Uterus (tissue), 4 donors: ENCODE data around the gene FAM234B. TPM values are rescaled to one million over a fixed set of nuclear protein-coding genes. Genes with fewer than 3 reads are reported as not detected.
"Not testable (repeated sequence)": the region's sequence is repeated elsewhere in the genome, so short reads cannot be mapped to it uniquely, and the experiment has no call there.

Experiments used
- DNase-seq, 2 donors: peaks; one replicate each; pipeline ENCODE4 v3.0.0-alpha.2; 2019 to 2020
- H3K27ac ChIP-seq, 2 donors: fragments of 200-600 bp; sonication (generic); 1 replicate in 1 of 2; 2 replicates in 1 of 2; pipeline ENCODE4 v1.5.1; 2016 to 2018
- H3K27me3 ChIP-seq, 2 donors: fragments of 200-600 bp; sonication (generic); one replicate each; pipeline ENCODE4 v1.5.1; 2018 to 2019; ENCODE audit warnings: control low read depth in 1 of 2
- H3K36me3 ChIP-seq, 2 donors: fragments of 200-600 bp; sonication (generic); one replicate each; pipeline ENCODE4 v1.5.1; 2019; ENCODE audit warnings: control low read depth in 1 of 2
- H3K4me1 ChIP-seq, 2 donors: fragments of 200-600 bp; sonication (generic); one replicate each; pipeline ENCODE4 v1.5.1; 2018 to 2019; ENCODE audit warnings: control low read depth in 1 of 2
- H3K4me3 ChIP-seq, 2 donors: fragments of 200-600 bp; sonication (generic); 1 replicate in 1 of 2; 2 replicates in 1 of 2; pipeline ENCODE4 v1.5.1; 2018 to 2019; ENCODE audit warnings: mild to moderate bottlenecking in 1 of 2
- H3K9me3 ChIP-seq, 2 donors: fragments of 200-600 bp; sonication (generic); one replicate each; pipeline ENCODE4 v1.5.1; 2019; ENCODE audit warnings: control low read depth in 1 of 2
- POLR2A ChIP-seq, 2 donors: fragments of 450-650 bp; IDR thresholded peaks; one replicate each; pipeline ENCODE4 v1.6.1; 2016; ENCODE audit warnings: antibody characterized with exemption in 2 of 2, mild to moderate bottlenecking in 1 of 2, moderate library complexity in 1 of 2
- intact Hi-C: fragments of 100-400 bp; cut with DNase I; formaldehyde crosslinking; loops from one replicate; pipeline ENCODE4 v1.15.1; 2023; ENCODE audit warnings: low total_unique reads
- total RNA-seq, 4 donors: library from RNA; depleted of rRNA in 3 of 4; stranded (reverse); fragments of >200 nt in 3 of 4; gene quantifications; one replicate each; pipeline versions ENCODE4 v1.1.0 to v1.2.4, GENCODE V29; 2014 to 2023
- TF ChIP-seq, protein P1 (sequence below), 4 experiments: fragments of 200-600 bp in 2 of 4; fragments of 450-650 bp in 2 of 4; sonication (generic) in 2 of 4; IDR thresholded peaks; one replicate each; pipeline ENCODE4 v1.5.1; 2016 to 2019; ENCODE audit warnings: antibody characterized with exemption in 4 of 4, mild to moderate bottlenecking in 2 of 4, moderate library complexity in 1 of 4
- donor health status: DM: yes; HTN: yes; CAD: no.

FAM234B gene
- total RNA-seq, 4 donors from 2014 or later = 2.4 to 8.3 (median 4.6) TPM

DNA sequence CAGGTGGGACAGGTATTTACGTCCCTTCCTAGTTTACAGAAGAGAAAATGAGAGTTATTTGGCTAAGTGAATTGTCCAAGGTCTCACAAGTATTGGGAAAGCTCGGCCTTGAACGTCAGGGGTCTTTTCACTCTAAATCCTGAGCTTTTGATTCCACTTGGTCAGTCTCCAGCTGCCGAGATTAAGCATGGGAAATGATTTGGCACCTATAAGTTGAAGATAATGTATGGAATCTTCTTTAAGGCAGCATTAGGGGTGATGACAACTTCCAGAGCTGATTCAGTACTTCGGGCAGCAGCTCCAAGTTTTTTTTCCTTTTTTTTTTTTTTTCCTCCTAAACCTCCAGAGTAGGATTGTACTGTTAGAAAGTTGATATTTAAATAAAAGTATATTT is 722 bp downstream of the FAM234B start:
- Histone ChIP-seq H3K4me3 (peak overlapping the region; percentile 74 to 85), H3K27me3 (no peaks in the 10 kb centered on the region), H3K27ac (peak overlapping the region; percentile 41 to 61), H3K9me3 (no peaks in the 10 kb centered on the region), H3K36me3 (no peaks in the 10 kb centered on the region), H3K4me1 (no peaks in the 10 kb centered on the region)
- TF ChIP-seq, protein P1, sequence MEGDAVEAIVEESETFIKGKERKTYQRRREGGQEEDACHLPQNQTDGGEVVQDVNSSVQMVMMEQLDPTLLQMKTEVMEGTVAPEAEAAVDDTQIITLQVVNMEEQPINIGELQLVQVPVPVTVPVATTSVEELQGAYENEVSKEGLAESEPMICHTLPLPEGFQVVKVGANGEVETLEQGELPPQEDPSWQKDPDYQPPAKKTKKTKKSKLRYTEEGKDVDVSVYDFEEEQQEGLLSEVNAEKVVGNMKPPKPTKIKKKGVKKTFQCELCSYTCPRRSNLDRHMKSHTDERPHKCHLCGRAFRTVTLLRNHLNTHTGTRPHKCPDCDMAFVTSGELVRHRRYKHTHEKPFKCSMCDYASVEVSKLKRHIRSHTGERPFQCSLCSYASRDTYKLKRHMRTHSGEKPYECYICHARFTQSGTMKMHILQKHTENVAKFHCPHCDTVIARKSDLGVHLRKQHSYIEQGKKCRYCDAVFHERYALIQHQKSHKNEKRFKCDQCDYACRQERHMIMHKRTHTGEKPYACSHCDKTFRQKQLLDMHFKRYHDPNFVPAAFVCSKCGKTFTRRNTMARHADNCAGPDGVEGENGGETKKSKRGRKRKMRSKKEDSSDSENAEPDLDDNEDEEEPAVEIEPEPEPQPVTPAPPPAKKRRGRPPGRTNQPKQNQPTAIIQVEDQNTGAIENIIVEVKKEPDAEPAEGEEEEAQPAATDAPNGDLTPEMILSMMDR (IDR thresholded peaks at IDR 0.05) = no peak
- TF ChIP-seq POLR2A (IDR thresholded peaks at IDR 0.05) = no peak
- no peak for DNase-seq
- intact Hi-C loops = no loop called here

DNA sequence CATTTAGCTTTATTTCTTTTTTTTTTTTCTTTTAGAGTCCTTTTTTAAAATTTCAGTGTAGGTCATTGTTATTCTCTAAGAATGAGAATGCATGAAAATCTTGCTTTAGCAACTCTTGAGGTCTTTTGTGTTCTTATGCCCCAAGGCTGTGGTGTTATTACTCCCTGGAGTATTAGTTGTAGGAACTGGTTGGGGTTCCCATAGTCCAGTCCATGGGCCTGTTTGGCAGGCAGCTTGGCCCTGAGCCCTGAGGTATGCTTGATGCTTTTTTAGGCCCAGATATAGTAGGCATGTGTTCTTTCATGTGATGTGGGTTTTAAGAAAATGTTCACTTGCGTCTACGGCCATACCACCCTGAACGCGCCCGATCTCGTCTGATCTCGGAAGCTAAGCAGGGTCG is 1.6 kb downstream of the FAM234B start:
- no peak for TF ChIP-seq POLR2A (IDR thresholded peaks at IDR 0.05)
- TF ChIP-seq, protein P1 (IDR thresholded peaks at IDR 0.05) = no peak
- intact Hi-C loops = no loop called here
- H3K27ac ChIP-seq = no peak overlapping the region

DNA sequence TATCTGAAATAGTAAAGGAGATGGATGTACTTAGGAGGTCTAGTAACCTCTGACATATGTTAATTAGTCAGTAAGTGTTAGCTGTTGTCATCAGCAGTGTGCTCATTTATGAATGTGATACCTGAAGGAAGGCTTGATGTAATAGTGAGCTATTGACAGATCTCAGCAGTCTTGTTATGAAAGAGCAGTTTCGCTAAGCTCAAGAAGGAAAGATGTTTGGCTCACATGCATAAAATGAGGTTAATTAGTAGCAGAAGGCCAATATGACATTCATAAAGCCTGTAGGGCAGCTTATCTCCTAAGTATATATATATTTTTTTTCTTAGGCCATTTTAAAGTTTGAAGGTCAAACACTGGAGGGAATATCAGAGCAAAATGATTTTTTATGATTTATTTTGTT is 2.8 kb downstream of the FAM234B start:
- Histone ChIP-seq H3K4me1 (no peaks in the 10 kb centered on the region), H3K4me3 (no peak overlapping the region), H3K36me3 (no peaks in the 10 kb centered on the region), H3K9me3 (no peaks in the 10 kb centered on the region), H3K27ac (no peak overlapping the region), H3K27me3 (no peaks in the 10 kb centered on the region)
- no peak for DNase-seq
- TF ChIP-seq POLR2A (IDR thresholded peaks at IDR 0.05) = no peak
- TF ChIP-seq, protein P1 (IDR thresholded peaks at IDR 0.05) = no peak
- intact Hi-C loops = no loop called here

More for the DNA sequence above, 1.6 kb downstream of the FAM234B start:
- no peak for DNase-seq
- H3K36me3 ChIP-seq = no peaks in the 10 kb centered on the region
- H3K9me3 ChIP-seq = no peaks in the 10 kb centered on the region
- no peaks in the 10 kb centered on the region for H3K27me3 ChIP-seq
- no peak overlapping the region for H3K4me3 ChIP-seq
- H3K4me1 ChIP-seq = no peaks in the 10 kb centered on the region

DNA sequence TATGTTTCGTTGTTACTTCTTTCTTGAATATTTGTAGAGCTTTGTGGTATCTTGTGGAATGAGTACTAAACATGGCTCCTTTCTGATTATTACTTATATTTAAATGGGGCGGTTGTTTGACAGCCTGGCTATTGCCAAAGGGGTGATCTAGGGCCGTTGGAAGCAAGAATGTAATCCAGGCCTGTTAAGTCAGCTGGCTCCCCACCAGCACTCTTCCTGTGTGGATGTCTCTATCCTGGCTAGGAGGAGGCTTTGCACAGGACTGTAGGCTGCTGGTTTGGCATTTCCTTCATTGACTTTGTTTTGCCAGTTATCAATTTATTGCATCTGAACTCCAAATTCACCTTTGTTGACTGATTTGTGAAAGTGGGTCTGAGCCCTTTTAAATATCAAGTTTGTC is 5.6 kb downstream of the FAM234B start:
- H3K36me3 ChIP-seq = no peaks in the 10 kb centered on the region
- H3K27me3 ChIP-seq = no peaks in the 10 kb centered on the region
- no peaks in the 10 kb centered on the region for H3K9me3 ChIP-seq
- no peak overlapping the region for H3K27ac ChIP-seq
- DNase-seq = no peak
- intact Hi-C loops = no loop called here
- no peak overlapping the region for H3K4me3 ChIP-seq
- no peak for TF ChIP-seq POLR2A (IDR thresholded peaks at IDR 0.05)
- TF ChIP-seq, protein P1 (IDR thresholded peaks at IDR 0.05) = no peak
- no peaks in the 10 kb centered on the region for H3K4me1 ChIP-seq

DNA sequence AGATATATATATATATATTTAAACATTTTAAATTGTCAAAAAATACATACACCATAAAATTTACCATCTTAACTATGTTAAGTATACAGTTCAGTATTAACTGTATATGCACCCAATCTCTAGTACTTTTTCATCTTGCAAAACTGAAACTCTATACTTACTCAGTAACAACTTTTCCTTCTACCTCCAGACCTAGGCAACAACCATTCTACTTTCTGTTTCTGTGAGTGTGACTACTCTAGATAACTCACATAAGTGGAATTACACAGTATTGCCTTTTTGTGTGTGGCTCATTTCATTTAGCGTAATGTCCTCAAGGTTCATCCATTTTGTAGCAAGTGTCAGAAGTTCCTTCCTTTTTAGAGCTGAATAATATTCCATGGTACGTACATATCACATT is 8.2 kb downstream of the FAM234B start:
- no peak for DNase-seq
- no peaks in the 10 kb centered on the region for H3K36me3 ChIP-seq
- intact Hi-C loops = no loop called here
- TF ChIP-seq, protein P1 (IDR thresholded peaks at IDR 0.05) = no peak
- no peak for TF ChIP-seq POLR2A (IDR thresholded peaks at IDR 0.05)
- no peak overlapping the region for H3K4me3 ChIP-seq
- no peaks in the 10 kb centered on the region for H3K27me3 ChIP-seq
- H3K9me3 ChIP-seq = no peaks in the 10 kb centered on the region
- no peak overlapping the region for H3K27ac ChIP-seq
- H3K4me1 ChIP-seq = no peaks in the 10 kb centered on the region

DNA sequence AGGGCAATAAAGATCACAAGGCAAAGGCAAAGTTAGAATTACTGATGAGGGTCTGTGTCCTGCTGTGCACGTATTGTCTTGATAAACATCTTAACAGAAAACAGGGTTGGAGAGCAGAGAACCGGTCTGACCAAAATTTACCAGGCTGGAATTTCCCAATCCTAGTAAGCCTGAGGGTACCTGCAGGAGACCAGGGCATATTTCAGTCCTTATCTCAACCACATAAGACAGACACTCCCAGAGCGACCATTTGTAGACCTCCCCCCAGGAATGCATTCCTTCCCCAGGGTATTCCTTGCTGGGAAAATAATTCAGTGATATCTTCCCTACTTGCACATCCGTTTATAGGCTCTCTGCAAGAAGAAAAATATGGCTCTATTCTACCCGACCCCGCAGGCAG is 9.4 kb downstream of the FAM234B start:
- H3K4me3 ChIP-seq, H3K27me3 ChIP-seq, H3K4me1 ChIP-seq, H3K9me3 ChIP-seq, H3K36me3 ChIP-seq, DNase-seq, intact Hi-C loops, H3K27ac ChIP-seq: not testable (repeated sequence)
